ENCODE data around the gene ATG4B.
"Not testable (repeated sequence)": the region's sequence is repeated elsewhere in the genome, so short reads cannot be mapped to it uniquely, and the experiment has no call there.

The ATG4B gene

GRCh38 chr2:241637018-241637794 lies at the start of gene ATG4B, which contains the start of gene THAP4:
ATG4B (plus strand) TSS chr2:241637693; CDS start chr2:241637715, 22 bp downstream.
THAP4 (minus strand) TSS chr2:241637158; CDS start chr2:241637017, 141 bp downstream.
- peak; percentile 84 for DNase-seq (ENCODE audit: low read depth)

DNA sequence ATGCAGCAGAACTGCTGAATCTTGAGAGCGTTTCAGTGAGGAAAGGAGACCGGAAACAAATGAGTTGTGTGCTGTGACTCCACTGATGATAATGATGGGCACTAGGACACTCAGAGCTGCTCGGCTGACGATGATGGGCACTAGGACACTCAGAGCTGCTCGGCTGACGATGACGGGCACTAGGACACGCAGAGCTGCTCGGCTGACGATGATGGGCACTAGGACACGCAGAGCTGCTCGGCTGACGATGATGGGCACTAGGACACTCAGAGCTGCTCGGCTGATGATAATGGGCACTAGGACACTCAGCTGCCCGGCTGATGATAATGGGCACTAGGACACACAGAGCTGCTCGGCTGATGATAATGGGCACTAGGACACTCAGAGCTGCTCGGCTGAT lies 47.6 kb upstream of the ATG4B start:
- DNase-seq (ENCODE audit: low read depth): not testable (repeated sequence)

- not testable (repeated sequence) for DNase-seq (ENCODE audit: low read depth)
Observed at GRCh38 chr2:241590496-241591455, 46.7 kb upstream of the ATG4B start.

- no peak for DNase-seq (ENCODE audit: low read depth)
Observed at GRCh38 chr2:241592126-241592845, 45.2 kb upstream of the ATG4B start.

DNA sequence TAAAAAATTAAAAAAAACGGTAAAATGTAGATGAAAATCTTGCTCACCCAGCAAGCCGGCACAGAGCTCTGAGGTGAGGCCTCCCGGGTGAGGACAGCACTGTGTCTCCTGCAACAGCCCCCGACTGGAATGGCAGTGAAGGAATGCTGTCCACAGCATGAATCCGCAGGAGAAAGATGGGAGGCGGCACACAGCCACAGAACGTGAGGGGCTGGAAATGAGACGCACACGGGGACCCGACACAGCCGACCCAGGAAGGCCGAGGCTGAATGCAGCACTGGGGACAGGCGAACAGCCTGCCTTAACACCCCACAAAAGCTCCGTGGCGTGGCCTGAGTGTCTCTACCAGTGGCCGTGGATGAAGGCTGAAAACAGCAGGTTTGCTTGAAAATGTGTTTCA lies 44.2 kb upstream of the ATG4B start:
- DNase-seq (ENCODE audit: low read depth): no peak

- no peak for DNase-seq (ENCODE audit: low read depth)
Observed at GRCh38 chr2:241595600-241596140, 41.8 kb upstream of the ATG4B start.

DNA sequence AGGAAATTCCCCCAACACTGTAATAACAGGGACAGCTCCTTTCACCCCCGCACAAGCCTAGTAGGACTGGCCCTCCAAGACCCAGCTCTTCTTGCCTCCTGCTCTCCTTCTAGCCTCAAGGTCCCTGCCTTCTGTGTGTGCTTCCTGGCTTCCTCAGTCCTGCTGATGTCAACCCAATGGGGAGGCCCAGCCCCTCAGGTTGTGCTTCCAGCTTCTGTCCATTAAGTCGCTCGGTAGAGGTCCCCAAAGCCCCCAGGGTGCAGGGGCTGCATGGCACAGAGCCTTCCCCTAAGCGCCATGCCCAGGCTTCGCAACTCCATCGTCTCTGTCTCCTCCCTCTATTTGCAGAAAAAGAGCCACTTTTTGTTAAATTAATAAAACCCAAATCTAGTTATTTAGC lies 39.9 kb upstream of the ATG4B start:
- DNase-seq (ENCODE audit: low read depth): no peak

GRCh38 chr2:241598061-241598460 lies 39.4 kb upstream of the ATG4B start:
- DNase-seq (ENCODE audit: low read depth): no peak

DNA sequence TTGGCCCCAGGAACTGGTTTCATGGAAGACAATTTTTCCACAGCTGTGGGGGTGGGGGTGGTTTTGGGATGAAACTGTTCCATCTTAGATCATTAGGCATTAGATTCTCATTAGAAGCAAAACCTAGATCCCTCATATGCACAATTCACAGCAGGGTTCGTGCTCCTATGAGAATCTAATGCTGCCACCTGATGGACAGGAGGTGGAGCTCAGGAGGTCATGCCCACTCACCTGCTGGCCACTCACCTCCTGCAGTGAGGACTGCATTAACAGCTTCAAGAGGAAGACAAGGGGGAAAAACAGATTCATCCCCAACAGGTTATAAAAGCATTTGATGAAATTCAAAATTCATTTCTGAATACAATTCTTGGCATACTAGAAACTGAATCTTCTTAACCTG lies 39.0 kb upstream of the ATG4B start:
- no peak for DNase-seq (ENCODE audit: low read depth)

DNA sequence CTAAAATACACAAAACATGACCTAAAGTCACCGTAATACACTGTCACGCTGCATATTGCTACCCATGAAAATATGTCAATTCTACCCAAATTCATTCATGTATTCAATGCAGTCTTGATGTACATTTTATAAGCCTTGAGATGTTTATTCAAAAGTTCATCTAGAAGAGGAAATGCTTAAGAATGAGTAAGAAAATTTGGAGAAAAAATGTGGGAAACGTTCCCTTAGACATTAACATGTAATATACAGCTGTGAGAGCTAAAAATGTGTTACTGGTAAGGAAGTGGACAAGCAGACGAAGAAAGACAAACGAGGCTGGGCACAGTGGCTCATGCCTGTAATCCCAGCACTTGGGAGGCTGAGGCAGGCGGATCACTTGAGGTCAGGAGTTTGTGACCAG lies 37.9 kb upstream of the ATG4B start:
- DNase-seq (ENCODE audit: low read depth): no peak

DNA sequence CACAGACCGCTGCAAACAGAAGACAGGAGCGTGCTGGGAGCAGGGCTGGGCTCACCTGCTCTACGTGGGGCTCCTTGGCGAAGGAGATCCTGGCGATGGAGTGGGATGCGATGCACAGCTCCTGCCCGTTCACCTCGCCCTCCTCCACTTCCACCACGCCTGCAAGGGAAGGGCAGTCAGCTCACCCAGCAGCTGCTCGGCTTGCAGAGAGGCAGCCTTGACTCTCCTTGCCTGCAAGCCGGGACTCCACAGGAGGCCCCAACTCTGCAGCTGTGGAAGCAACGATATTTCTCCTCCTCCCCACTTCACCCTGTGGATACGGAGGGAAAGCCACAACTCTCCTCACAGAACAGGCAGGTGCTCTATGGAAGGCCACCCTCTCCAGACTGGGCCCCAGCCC lies 35.7 kb upstream of the ATG4B start:
- no peak for DNase-seq (ENCODE audit: low read depth)

DNA sequence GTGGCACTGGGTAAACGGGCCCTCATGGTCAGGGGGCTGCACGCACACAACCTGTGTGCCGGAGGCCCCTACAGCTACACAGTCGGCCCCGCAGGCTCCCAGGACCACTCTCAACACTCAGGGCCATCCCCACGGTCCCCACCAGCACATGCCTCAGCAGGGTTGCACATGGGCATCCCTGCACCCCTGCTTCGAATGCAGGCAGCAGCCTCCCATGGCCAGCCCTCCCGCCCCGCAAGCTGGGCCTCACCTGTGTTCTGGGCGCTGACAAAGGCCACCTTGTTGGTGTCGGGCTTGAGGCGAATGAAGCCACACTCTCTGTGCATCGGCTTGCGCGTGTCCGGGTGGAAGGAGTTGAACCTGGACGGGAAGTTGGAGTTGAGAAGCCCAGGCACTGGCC lies 34.8 kb upstream of the ATG4B start:
- no peak for DNase-seq (ENCODE audit: low read depth)

- DNase-seq (ENCODE audit: low read depth): no peak
Observed at GRCh38 chr2:241603686-241604085, 33.8 kb upstream of the ATG4B start.

DNA sequence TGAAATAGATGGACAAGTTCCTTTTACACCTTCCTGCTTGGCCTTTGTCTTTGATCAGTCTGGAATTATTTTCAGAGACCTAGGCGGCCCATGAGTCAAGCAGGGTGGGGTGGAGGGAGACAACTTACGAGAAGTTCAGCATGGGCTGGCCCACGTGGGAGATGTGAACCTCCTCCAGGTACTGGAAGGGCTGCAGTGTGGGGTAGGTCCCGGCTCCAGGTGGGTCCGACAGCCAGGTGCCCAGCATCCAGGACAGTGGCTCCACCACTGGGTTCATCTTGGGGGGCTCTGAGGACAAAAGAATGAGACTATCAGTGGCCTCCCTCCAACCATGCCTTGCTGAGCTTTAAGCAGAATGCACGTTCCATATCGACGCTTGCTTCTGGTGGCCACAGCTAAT lies 31.3 kb upstream of the ATG4B start:
- DNase-seq (ENCODE audit: low read depth): no peak

DNA sequence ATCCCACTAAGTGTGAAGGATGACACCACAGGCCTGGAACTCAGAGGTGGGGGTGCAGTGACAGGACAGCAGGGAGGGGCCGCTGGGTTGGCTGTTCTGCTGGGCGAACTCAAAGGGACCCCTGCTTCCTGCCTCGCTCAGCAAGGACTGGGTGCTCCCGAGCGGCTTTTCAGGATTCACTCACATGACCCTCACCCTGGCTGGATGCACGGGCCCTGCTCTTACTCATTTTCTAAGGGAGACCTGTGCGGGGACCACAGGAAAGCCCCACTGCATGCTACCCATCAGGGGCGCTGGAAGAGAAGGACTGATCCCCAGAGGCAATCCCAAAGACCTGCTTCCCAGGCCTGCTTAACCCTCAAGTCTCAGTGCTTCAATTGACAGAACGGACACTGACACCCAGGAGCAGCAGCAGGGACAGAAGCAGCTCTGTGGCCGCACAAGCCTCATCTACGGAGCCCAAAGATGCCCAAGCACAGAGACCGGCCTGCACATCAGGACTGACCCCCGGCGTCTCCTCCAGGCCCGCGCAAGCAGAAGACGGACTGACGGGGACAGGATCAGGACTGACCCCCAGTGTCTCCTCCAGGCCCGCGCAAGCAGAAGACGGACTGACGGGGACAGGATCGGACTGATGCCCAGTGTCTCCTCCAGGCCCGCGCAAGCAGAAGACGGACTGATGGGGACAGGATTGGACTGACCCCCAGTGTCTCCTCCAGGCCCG lies 30.2 kb upstream of the ATG4B start:
- no peak for DNase-seq (ENCODE audit: low read depth)

DNA sequence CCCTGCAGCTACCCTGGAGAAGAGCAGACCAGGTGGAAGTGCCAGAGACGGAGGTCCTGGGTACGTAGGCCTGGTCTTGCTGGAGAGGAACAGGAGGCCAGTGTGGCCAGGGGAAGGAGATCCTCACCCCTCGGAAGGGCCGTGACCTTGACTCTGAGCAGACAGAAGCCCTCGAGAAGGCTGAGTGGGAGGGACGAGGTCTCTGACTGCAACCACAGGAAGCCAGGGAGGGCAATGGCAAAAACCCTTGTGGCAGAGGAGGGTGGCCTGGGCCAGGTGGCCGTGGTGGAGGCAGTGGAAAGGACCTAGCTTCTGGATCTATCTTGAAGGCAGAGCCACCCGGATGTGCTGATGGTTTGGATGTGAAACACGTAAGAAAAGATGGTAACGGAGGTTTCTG lies 28.6 kb upstream of the ATG4B start:
- no peak for DNase-seq (ENCODE audit: low read depth)

- DNase-seq (ENCODE audit: low read depth): peak; percentile 28
Observed at GRCh38 chr2:241609859-241610793, 27.4 kb upstream of the ATG4B start.

DNA sequence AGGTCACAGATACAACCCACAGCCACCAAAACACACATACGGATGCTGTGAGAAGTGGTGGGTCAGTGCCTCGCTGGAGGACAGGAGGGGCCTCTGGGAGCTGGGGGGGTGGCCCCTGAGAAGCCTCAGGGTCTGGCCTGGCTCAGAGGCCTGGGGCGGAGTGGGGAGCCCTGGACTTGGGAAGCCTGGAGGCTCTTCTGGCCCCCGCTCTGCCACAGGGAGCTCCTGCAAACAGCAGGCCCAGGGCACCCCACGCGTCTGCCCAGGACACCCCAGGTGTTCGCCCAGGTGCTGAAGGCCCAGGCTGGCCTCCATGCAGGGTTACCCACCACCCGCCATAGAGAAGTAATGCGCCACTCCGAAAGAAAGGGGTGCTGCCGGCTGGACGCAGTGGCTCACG lies 26.4 kb upstream of the ATG4B start:
- no peak for DNase-seq (ENCODE audit: low read depth)

GRCh38 chr2:241612156-241613016 lies 25.1 kb upstream of the ATG4B start:
- DNase-seq (ENCODE audit: low read depth): no peak
